Measurements from ENCODE around the gene CFAP100.

Gene CFAP100

GRCh38 chr3:126438746-126439145 lies 44.0 kb downstream of the CFAP100 start:
- no peak overlapping the region for H3K4me3 Mint-ChIP-seq
- no peaks in the 10 kb centered on the region for H3K4me1 Mint-ChIP-seq (ENCODE audit: low read depth)
- H3K36me3 Mint-ChIP-seq (ENCODE audit: low read depth), result peaks cover 5% of the 10 kb centered on the region
- H3K9me3 Mint-ChIP-seq, result no peaks in the 10 kb centered on the region
- no peak for DNase-seq (ENCODE audit: low spot score)
- H3K27ac Mint-ChIP-seq, result no peak overlapping the region
- no peaks in the 10 kb centered on the region for H3K27me3 Mint-ChIP-seq (ENCODE audit: low read depth)

GRCh38 chr3:126439346-126439967 lies 44.7 kb downstream of the CFAP100 start:
- Mint-ChIP-seq H3K4me3 (no peak overlapping the region), H3K36me3 (ENCODE audit: low read depth) (peaks cover 5% of the 10 kb centered on the region), H3K27me3 (ENCODE audit: low read depth) (no peaks in the 10 kb centered on the region), H3K9me3 (no peaks in the 10 kb centered on the region), H3K27ac (no peak overlapping the region), H3K4me1 (ENCODE audit: low read depth) (no peaks in the 10 kb centered on the region)
- no peak for DNase-seq (ENCODE audit: low spot score)

GRCh38 chr3:126439968-126440708 lies 45.4 kb downstream of the CFAP100 start:
- Mint-ChIP-seq H3K4me3 (no peak overlapping the region), H3K27me3 (ENCODE audit: low read depth) (no peaks in the 10 kb centered on the region), H3K4me1 (ENCODE audit: low read depth) (no peaks in the 10 kb centered on the region), H3K27ac (no peak overlapping the region), H3K36me3 (ENCODE audit: low read depth) (peaks cover 5% of the 10 kb centered on the region), H3K9me3 (no peaks in the 10 kb centered on the region)
- no peak for DNase-seq (ENCODE audit: low spot score)

GRCh38 chr3:126440709-126440995 lies 45.9 kb downstream of the CFAP100 start:
- no peaks in the 10 kb centered on the region for H3K9me3 Mint-ChIP-seq
- no peaks in the 10 kb centered on the region for H3K4me1 Mint-ChIP-seq (ENCODE audit: low read depth)
- H3K27ac Mint-ChIP-seq, result no peak overlapping the region
- no peak for DNase-seq (ENCODE audit: low spot score)
- H3K4me3 Mint-ChIP-seq, result no peak overlapping the region
- H3K27me3 Mint-ChIP-seq (ENCODE audit: low read depth), result no peaks in the 10 kb centered on the region
- H3K36me3 Mint-ChIP-seq (ENCODE audit: low read depth), result peaks cover 5% of the 10 kb centered on the region

GRCh38 chr3:126441256-126441880 lies 46.7 kb downstream of the CFAP100 start:
- no peaks in the 10 kb centered on the region for H3K27me3 Mint-ChIP-seq (ENCODE audit: low read depth)
- DNase-seq (ENCODE audit: low spot score), result no peak
- no peaks in the 10 kb centered on the region for H3K9me3 Mint-ChIP-seq
- H3K4me3 Mint-ChIP-seq, result no peak overlapping the region
- no peak overlapping the region for H3K27ac Mint-ChIP-seq
- H3K4me1 Mint-ChIP-seq (ENCODE audit: low read depth), result no peaks in the 10 kb centered on the region
- H3K36me3 Mint-ChIP-seq (ENCODE audit: low read depth), result peaks cover 5% of the 10 kb centered on the region

GRCh38 chr3:126442094-126442855 lies 47.6 kb downstream of the CFAP100 start:
- H3K9me3 Mint-ChIP-seq, result no peaks in the 10 kb centered on the region
- no peaks in the 10 kb centered on the region for H3K27me3 Mint-ChIP-seq (ENCODE audit: low read depth)

GRCh38 chr3:126442856-126443242 lies 48.1 kb downstream of the CFAP100 start:
- no peak overlapping the region for H3K4me3 Mint-ChIP-seq
- H3K27me3 Mint-ChIP-seq (ENCODE audit: low read depth), result no peaks in the 10 kb centered on the region
- H3K9me3 Mint-ChIP-seq, result no peaks in the 10 kb centered on the region
- H3K27ac Mint-ChIP-seq, result no peak overlapping the region
- DNase-seq (ENCODE audit: low spot score), result no peak
- no peaks in the 10 kb centered on the region for H3K36me3 Mint-ChIP-seq (ENCODE audit: low read depth)
- no peaks in the 10 kb centered on the region for H3K4me1 Mint-ChIP-seq (ENCODE audit: low read depth)

More at GRCh38 chr3:126442094-126442855, 47.6 kb downstream of the CFAP100 start:
- Mint-ChIP-seq H3K4me3 (no peak overlapping the region), H3K36me3 (ENCODE audit: low read depth) (peaks cover 2% of the 10 kb centered on the region), H3K27ac (no peak overlapping the region), H3K4me1 (ENCODE audit: low read depth) (no peaks in the 10 kb centered on the region)
- no peak for DNase-seq (ENCODE audit: low spot score)

GRCh38 chr3:126445506-126445905 lies 50.8 kb downstream of the CFAP100 start:
- no peak overlapping the region for H3K4me3 Mint-ChIP-seq
- H3K27ac Mint-ChIP-seq, result no peak overlapping the region
- no peaks in the 10 kb centered on the region for H3K36me3 Mint-ChIP-seq (ENCODE audit: low read depth)
- no peaks in the 10 kb centered on the region for H3K9me3 Mint-ChIP-seq
- no peaks in the 10 kb centered on the region for H3K27me3 Mint-ChIP-seq (ENCODE audit: low read depth)
- DNase-seq (ENCODE audit: low spot score), result no peak
- H3K4me1 Mint-ChIP-seq (ENCODE audit: low read depth), result no peaks in the 10 kb centered on the region

- H3K27ac Mint-ChIP-seq, result no peak overlapping the region
- H3K9me3 Mint-ChIP-seq, result no peaks in the 10 kb centered on the region
- H3K4me1 Mint-ChIP-seq (ENCODE audit: low read depth), result no peaks in the 10 kb centered on the region
- H3K36me3 Mint-ChIP-seq (ENCODE audit: low read depth), result peaks cover under 1% of the 10 kb centered on the region
- H3K4me3 Mint-ChIP-seq, result no peak overlapping the region
- no peaks in the 10 kb centered on the region for H3K27me3 Mint-ChIP-seq (ENCODE audit: low read depth)
- no peak for DNase-seq (ENCODE audit: low spot score)
These were observed 51.6 kb downstream of the CFAP100 start for GRCh38 chr3:126446301-126446700.

- H3K4me1 Mint-ChIP-seq (ENCODE audit: low read depth), result no peaks in the 10 kb centered on the region
- H3K9me3 Mint-ChIP-seq, result no peaks in the 10 kb centered on the region
- H3K36me3 Mint-ChIP-seq (ENCODE audit: low read depth), result peaks cover 6% of the 10 kb centered on the region
- no peak overlapping the region for H3K4me3 Mint-ChIP-seq
- no peak for DNase-seq (ENCODE audit: low spot score)
- H3K27ac Mint-ChIP-seq, result no peak overlapping the region
- H3K27me3 Mint-ChIP-seq (ENCODE audit: low read depth), result no peaks in the 10 kb centered on the region
These were observed 52.1 kb downstream of the CFAP100 start for GRCh38 chr3:126446791-126447190.

- Mint-ChIP-seq H3K4me1 (ENCODE audit: low read depth) (no peaks in the 10 kb centered on the region), H3K4me3 (no peak overlapping the region), H3K27me3 (ENCODE audit: low read depth) (no peaks in the 10 kb centered on the region), H3K36me3 (ENCODE audit: low read depth) (peaks cover 11% of the 10 kb centered on the region), H3K9me3 (no peaks in the 10 kb centered on the region), H3K27ac (no peak overlapping the region)
- DNase-seq (ENCODE audit: low spot score), result no peak
These were observed 52.9 kb downstream of the CFAP100 start for GRCh38 chr3:126447456-126448106.

GRCh38 chr3:126448136-126448892 lies 53.6 kb downstream of the CFAP100 start:
- Mint-ChIP-seq H3K27me3 (ENCODE audit: low read depth) (no peaks in the 10 kb centered on the region), H3K4me3 (no peak overlapping the region), H3K27ac (no peak overlapping the region), H3K9me3 (no peaks in the 10 kb centered on the region), H3K36me3 (ENCODE audit: low read depth) (peaks cover 13% of the 10 kb centered on the region), H3K4me1 (ENCODE audit: low read depth) (no peaks in the 10 kb centered on the region)
- DNase-seq (ENCODE audit: low spot score), result no peak

- Mint-ChIP-seq H3K36me3 (ENCODE audit: low read depth) (peaks cover 13% of the 10 kb centered on the region), H3K4me1 (ENCODE audit: low read depth) (no peaks in the 10 kb centered on the region), H3K27ac (no peak overlapping the region), H3K4me3 (no peak overlapping the region), H3K27me3 (ENCODE audit: low read depth) (no peaks in the 10 kb centered on the region), H3K9me3 (no peaks in the 10 kb centered on the region)
- DNase-seq (ENCODE audit: low spot score), result no peak
These were observed 54.1 kb downstream of the CFAP100 start for GRCh38 chr3:126448893-126449180.

All from T-helper 2 cell treated with Interferon-gamma antibody and Interleukin-4, amounts not matched to agents 5 μg/mL and 100 μg/mL, for 36 hours (primary cell).